ENCODE measurements around the gene MIAT. TPM values are rescaled to one million over a fixed set of nuclear protein-coding genes. Genes with fewer than 3 reads are reported as not detected.

Gene MIAT
- total RNA-seq, 1 donor from 2014 or later: 0.66 TPM

DNA sequence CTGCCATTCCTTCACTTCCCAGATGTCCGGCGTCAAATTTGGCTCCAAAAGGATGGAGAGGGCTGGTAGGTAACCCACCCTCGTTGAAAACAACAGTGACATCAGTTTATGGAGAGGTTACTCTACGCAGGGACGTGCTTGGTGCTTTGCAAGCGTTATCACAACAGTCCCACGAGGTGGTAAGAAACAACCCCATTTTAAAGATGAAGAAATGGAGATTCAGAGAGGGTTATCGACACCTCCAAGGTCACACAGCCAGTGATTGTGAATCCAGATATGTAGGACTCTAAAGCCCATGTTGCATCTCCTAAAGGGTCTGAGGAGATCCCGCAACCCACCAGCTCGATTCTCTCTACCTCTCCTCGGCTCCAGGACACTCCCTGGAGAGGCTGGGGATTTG lies 773 bp downstream of the MIAT start:
- TF ChIP-seq, protein P1, sequence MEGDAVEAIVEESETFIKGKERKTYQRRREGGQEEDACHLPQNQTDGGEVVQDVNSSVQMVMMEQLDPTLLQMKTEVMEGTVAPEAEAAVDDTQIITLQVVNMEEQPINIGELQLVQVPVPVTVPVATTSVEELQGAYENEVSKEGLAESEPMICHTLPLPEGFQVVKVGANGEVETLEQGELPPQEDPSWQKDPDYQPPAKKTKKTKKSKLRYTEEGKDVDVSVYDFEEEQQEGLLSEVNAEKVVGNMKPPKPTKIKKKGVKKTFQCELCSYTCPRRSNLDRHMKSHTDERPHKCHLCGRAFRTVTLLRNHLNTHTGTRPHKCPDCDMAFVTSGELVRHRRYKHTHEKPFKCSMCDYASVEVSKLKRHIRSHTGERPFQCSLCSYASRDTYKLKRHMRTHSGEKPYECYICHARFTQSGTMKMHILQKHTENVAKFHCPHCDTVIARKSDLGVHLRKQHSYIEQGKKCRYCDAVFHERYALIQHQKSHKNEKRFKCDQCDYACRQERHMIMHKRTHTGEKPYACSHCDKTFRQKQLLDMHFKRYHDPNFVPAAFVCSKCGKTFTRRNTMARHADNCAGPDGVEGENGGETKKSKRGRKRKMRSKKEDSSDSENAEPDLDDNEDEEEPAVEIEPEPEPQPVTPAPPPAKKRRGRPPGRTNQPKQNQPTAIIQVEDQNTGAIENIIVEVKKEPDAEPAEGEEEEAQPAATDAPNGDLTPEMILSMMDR (IDR thresholded peaks at IDR 0.05; ENCODE audit: borderline replicate concordance): no peak
- Histone ChIP-seq H3K4me3 (peak overlapping the region; percentile 56), H3K27ac (replicated peaks) (no peak overlapping the region), H3K4me1 (peaks cover 26% of the 10 kb centered on the region), H3K36me3 (no peaks in the 10 kb centered on the region), H3K9me3 (replicated peaks) (no peaks in the 10 kb centered on the region), H3K27me3 (ENCODE audit: low read depth) (peaks cover 98% of the 10 kb centered on the region)
- intact Hi-C loops (cut with micrococcal nuclease): no loop called here
- DNase-seq: no peak

DNA sequence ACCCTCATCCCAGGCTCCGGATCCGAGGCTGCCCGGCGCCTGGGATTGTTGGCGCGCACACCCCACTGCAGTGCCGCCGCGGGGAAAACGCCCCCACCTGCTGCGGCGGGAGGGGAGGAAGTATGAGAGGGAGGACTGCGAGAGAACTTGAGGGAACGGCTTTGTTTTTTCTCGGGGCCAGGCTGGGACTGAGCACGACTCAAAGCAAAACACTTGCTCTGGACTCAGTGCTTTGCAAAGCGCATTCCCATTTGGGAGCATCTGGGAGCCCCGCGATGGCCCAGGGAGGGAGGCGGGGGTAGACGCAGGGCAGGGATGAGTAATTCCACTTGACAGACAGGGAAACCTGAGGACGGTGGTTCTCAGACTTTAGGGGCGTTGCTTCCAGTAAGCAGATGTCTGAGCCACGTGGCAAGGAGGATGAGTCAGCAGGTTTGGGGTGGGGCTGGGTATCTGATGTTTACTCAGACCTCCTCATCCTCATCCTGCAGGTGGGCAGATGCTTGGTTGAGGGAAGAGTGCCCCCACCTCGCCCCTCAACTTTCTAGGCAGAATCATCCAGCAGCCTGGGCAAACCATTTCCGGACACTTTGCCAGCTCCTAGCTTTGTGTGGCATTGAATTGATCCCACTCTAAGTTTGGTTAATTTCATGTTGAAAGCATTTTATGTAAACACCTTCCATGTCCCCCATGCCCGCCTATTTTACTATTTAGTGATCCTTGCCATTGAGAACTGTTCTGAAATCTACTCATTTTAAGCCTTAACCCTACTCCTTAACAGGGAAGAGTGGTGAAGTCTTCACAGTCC lies 1.5 kb downstream of the MIAT start:
- H3K4me1 ChIP-seq: peaks cover 26% of the 10 kb centered on the region
- TF ChIP-seq, protein P1 (IDR thresholded peaks at IDR 0.05; ENCODE audit: borderline replicate concordance): no peak
- H3K9me3 ChIP-seq (replicated peaks): no peaks in the 10 kb centered on the region
- H3K27ac ChIP-seq (replicated peaks): no peak overlapping the region
- H3K4me3 ChIP-seq: peak overlapping the region; percentile 56
- intact Hi-C loops (cut with micrococcal nuclease): no loop called here
- H3K27me3 ChIP-seq (ENCODE audit: low read depth): peaks cover 98% of the 10 kb centered on the region
- no peaks in the 10 kb centered on the region for H3K36me3 ChIP-seq
- no peak for DNase-seq

DNA sequence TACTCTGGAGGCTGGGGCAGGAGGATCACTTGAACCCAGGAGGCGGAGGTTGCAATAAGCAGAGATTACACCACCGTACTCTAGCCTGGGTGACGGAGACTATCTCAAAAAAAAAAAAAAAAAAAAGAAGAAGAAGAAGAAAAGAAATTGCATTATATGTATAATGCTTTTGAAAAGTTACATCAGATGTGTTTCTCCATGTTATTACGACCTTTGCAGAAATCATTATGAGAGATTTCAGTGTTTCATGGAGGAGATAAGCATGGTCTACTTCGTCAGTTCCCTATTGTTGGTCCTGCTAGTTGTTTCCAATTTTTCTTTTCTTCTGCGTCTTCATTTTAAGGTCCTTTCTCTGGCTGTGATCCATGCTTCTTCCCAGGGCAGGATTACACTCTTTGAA lies 3.0 kb downstream of the MIAT start:
- DNase-seq: no peak
- H3K27me3 ChIP-seq (ENCODE audit: low read depth): peaks cover 91% of the 10 kb centered on the region
- peaks cover 26% of the 10 kb centered on the region for H3K4me1 ChIP-seq
- no peak overlapping the region for H3K4me3 ChIP-seq
- no peaks in the 10 kb centered on the region for H3K9me3 ChIP-seq (replicated peaks)
- TF ChIP-seq, protein P1 (IDR thresholded peaks at IDR 0.05; ENCODE audit: borderline replicate concordance): no peak
- intact Hi-C loops (cut with micrococcal nuclease): loop anchor here (5.0 kb wide), 1 partner anchor 158 kb away; no protein-coding TSS in a partner anchor
- H3K27ac ChIP-seq (replicated peaks): no peak overlapping the region
- no peaks in the 10 kb centered on the region for H3K36me3 ChIP-seq

DNA sequence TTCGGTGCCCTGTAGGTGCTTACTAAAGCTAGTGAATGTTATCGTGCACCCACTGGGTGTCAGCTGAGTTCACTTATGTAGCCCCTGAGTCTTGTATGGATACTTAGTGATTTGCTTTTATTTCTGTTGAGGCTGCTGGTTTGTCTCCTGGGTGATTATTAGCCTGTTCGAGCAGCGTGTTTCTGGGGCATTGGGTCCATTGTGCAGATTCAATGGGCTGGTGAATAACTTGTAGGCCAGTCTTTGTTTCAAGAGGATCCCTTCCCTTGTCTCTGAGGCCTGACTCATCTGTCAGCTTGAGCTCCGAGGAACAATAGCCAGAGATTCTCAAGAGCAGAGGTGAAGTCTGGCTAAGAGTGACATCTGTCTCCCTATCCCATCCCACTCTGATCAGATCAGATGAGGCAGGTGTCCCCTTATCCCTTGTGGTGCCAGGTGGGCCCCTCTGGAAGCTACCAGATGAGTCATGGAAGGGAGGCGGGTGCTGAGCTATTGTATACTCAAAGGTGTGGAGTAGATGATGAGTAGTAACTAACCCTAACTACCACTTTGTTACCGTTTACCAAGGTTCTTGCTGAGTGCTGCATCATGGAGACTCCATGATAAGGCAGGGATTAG lies 3.7 kb downstream of the MIAT start:
- no peak overlapping the region for H3K27ac ChIP-seq (replicated peaks)
- TF ChIP-seq, protein P1 (IDR thresholded peaks at IDR 0.05; ENCODE audit: borderline replicate concordance): no peak
- DNase-seq: no peak
- peaks cover 84% of the 10 kb centered on the region for H3K27me3 ChIP-seq (ENCODE audit: low read depth)
- intact Hi-C loops (cut with micrococcal nuclease): loop anchor here (5.0 kb wide), 1 partner anchor 159 kb away; no protein-coding TSS in a partner anchor
- no peak overlapping the region for H3K4me3 ChIP-seq
- H3K9me3 ChIP-seq (replicated peaks): no peaks in the 10 kb centered on the region
- no peaks in the 10 kb centered on the region for H3K36me3 ChIP-seq
- H3K4me1 ChIP-seq: peaks cover 26% of the 10 kb centered on the region

DNA sequence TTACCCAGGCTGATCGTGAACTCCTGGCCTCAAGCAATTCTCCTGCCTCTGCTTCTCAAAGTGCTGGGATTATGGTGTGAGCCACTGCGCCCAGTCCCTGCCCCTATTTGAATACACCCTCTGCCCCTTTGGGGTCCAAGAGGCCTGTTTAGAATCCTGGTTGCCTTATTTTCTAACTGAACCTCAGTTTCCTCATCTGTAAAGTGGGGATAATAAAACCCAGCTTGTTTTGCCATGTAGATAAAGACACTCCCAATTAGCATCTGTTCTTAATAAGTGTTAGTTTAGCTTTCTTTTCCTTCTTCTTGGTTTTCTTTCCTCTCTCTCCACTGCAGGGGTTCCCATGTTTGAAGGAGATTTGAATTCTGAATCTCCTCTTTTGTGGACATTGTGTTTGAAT lies 4.8 kb downstream of the MIAT start:
- Histone ChIP-seq H3K27me3 (ENCODE audit: low read depth) (peaks cover 73% of the 10 kb centered on the region), H3K4me3 (no peak overlapping the region), H3K9me3 (replicated peaks) (no peaks in the 10 kb centered on the region), H3K4me1 (peaks cover 22% of the 10 kb centered on the region), H3K36me3 (no peaks in the 10 kb centered on the region), H3K27ac (replicated peaks) (no peak overlapping the region)
- no peak for DNase-seq
- TF ChIP-seq, protein P1 (IDR thresholded peaks at IDR 0.05; ENCODE audit: borderline replicate concordance): no peak
- intact Hi-C loops (cut with micrococcal nuclease): loop anchor here (5.0 kb wide), 1 partner anchor 160 kb away; no protein-coding TSS in a partner anchor

Data from left ventricle myocardium inferior (tissue), 1 donor.